ENCODE measurements around the gene SCN2B. TPM values are rescaled to one million over a fixed set of nuclear protein-coding genes. Genes with fewer than 3 reads are reported as not detected.
A peak's percentile ranks its signal among the peaks of the same experiment; 100 is the strongest.
"Not testable (repeated sequence)": the region's sequence is repeated elsewhere in the genome, so short reads cannot be mapped to it uniquely, and the experiment has no call there.

SCN2B gene
- total RNA-seq, 6 experiments from 2014 or later: not detected

DNA sequence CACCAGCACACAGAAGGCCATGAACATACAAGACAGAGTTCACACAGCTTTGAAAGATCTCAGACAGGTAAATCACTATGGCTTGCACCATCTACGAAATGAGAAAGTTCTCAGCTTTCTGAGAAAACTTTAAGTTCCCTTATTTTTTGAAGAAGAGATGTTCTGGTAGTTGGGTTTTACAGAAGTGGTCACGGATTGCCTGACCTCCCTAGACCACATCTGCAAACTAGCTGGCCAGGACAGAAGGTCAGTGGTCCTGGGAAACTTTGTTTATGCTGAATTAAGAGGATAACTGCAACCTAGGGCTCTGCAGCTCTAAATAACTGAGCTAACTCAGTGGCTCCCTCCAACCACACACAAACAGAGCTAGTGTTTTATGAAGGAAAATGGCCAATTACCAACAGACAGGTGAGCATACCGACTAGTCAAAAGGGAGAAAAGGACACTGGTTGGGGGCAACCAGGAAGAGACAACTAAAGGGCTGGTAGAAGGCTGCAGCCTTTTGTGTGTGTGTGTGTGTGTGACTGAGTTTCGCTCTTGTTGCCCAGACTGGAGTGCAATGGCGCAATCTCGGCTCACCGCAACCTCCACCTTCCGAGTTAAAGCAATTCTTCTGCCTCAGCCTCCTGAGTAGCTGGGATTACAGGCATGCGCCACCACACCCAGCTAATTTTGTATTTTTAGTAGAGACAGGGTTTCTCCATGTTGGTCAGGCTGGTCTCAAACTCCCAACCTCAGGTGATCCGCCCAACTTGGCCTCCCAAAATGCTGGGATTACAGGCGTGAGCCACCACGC, 8.5 kb upstream of the SCN2B start:
- no peaks in the 10 kb centered on the region for H3K27me3 ChIP-seq
- TF ChIP-seq, protein P1, sequence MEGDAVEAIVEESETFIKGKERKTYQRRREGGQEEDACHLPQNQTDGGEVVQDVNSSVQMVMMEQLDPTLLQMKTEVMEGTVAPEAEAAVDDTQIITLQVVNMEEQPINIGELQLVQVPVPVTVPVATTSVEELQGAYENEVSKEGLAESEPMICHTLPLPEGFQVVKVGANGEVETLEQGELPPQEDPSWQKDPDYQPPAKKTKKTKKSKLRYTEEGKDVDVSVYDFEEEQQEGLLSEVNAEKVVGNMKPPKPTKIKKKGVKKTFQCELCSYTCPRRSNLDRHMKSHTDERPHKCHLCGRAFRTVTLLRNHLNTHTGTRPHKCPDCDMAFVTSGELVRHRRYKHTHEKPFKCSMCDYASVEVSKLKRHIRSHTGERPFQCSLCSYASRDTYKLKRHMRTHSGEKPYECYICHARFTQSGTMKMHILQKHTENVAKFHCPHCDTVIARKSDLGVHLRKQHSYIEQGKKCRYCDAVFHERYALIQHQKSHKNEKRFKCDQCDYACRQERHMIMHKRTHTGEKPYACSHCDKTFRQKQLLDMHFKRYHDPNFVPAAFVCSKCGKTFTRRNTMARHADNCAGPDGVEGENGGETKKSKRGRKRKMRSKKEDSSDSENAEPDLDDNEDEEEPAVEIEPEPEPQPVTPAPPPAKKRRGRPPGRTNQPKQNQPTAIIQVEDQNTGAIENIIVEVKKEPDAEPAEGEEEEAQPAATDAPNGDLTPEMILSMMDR (IDR thresholded peaks at IDR 0.05): no peak
- TF ChIP-seq POLR2A (IDR thresholded peaks at IDR 0.05): no peak
- H3K36me3 ChIP-seq: no peaks in the 10 kb centered on the region
- WGBS (ENCODE audit: insufficient coverage, low coverage, low lambda C conversion rate, missing lambda C conversion rate): 84% methylated on average over 12 of the region's 12 CpGs
- DNase-seq: no peak
- no peaks in the 10 kb centered on the region for H3K9me3 ChIP-seq
- peaks cover 0 to 6% (median 0%) of the 10 kb centered on the region in 4 donors for H3K4me1 ChIP-seq
- ATAC-seq: peak in 3 of 4 donors; percentile 35 to 44 (median 37)
- no peak overlapping the region for H3K4me3 ChIP-seq
- no peak overlapping the region for H3K27ac ChIP-seq
- intact Hi-C loops (cut with DNase I): no loop called here

DNA sequence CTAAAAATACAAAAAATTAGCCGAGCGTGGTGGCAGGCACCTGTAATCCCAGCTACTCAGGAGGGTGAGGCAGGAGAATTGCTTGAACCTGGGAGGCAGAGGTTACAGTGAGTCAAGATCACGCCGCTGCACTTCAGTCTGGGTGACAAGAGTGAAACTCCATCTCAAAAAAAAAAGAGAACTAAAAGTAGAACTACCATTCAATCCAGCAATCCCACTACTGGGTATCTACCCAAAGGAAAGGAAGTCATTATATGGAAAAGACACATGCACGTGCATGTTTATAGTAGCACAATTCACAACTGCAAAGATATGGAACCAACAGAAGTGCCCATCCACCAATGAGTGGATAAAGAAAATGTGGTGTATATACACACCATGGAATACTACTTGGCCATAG, 7.3 kb upstream of the SCN2B start:
- DNase-seq; H3K4me1 ChIP-seq; H3K4me3 ChIP-seq; H3K27ac ChIP-seq; H3K36me3 ChIP-seq; H3K9me3 ChIP-seq; H3K27me3 ChIP-seq; intact Hi-C loops (cut with DNase I): not testable (repeated sequence)
- ATAC-seq: peak in 1 of 4 donors; percentile 29
- 79% methylated on average over 5 of the region's 5 CpGs for WGBS (ENCODE audit: insufficient coverage, low coverage, low lambda C conversion rate, missing lambda C conversion rate)

DNA sequence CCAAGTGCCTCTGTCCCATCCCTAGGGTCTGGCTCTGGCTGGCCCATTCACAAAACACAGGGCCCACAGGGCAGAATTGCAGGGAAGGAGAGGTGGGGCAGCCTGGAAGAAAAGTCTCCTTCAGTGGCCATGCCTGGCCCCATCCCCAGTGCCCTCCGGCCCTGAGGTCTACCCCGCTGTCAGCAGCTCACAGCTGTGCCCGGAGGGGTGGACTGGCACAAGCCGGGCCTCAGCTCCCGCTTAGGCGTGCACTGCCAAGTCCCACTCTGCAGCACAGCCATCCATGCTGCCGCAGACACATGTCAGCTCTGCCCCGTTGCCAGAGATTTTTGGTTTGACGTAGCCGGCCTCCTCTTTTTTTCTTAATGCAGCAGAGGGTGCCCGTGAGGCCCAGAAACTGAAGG, 3.9 kb upstream of the SCN2B start:
- H3K9me3 ChIP-seq: no peaks in the 10 kb centered on the region
- no peaks in the 10 kb centered on the region for H3K36me3 ChIP-seq
- H3K27me3 ChIP-seq: no peaks in the 10 kb centered on the region
- intact Hi-C loops (cut with DNase I): no loop called here
- no peak overlapping the region for H3K4me3 ChIP-seq
- peak in 2 of 3 donors; percentile 43 to 45 for DNase-seq
- WGBS (ENCODE audit: insufficient coverage, low coverage, low lambda C conversion rate, missing lambda C conversion rate): 33% methylated on average over 1 of the region's 11 CpGs
- no peak overlapping the region for H3K27ac ChIP-seq
- peak in 1 of 4 donors; percentile 10 for ATAC-seq
- H3K4me1 ChIP-seq: peaks cover 0 to 5% (median 2%) of the 10 kb centered on the region in 4 donors
- TF ChIP-seq, protein P1 (IDR thresholded peaks at IDR 0.05): no peak
- TF ChIP-seq POLR2A (IDR thresholded peaks at IDR 0.05): no peak

DNA sequence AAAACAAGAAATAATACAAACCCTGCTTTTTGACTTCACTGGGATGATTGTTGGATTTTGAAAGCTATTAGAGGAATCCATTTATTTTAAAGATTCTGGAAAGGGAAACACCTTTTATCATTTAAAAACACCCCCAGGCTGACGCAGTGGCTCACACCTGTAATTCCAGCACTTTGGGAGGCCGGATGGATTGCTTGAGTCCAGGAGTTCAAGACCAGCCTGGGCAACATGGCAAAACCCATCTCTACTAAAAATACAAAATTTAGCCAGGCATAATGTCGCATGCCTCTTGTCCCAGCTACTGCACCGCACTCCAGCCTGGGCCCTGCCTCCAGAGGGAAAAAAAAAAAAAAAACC, 317 bp upstream of the SCN2B start:
- Histone ChIP-seq H3K4me3 (no peak overlapping the region), H3K27me3 (no peaks in the 10 kb centered on the region), H3K4me1 (peaks cover 0 to 12% (median 6%) of the 10 kb centered on the region in 4 donors), H3K36me3 (no peaks in the 10 kb centered on the region), H3K9me3 (no peaks in the 10 kb centered on the region), H3K27ac (no peak overlapping the region)
- ATAC-seq: no peak
- no peak for TF ChIP-seq POLR2A (IDR thresholded peaks at IDR 0.05)
- TF ChIP-seq, protein P1 (IDR thresholded peaks at IDR 0.05): no peak
- DNase-seq: no peak
- intact Hi-C loops (cut with DNase I): no loop called here
- WGBS (ENCODE audit: insufficient coverage, low coverage, low lambda C conversion rate, missing lambda C conversion rate): 78% methylated on average over 2 of the region's 4 CpGs
